Hepatocyte (in vitro differentiated cells): ENCODE results near the gene DMD. TPM values are rescaled to one million over a fixed set of nuclear protein-coding genes. Genes with fewer than 3 reads are reported as not detected.

ENCODE experiments used
- DNase-seq: peaks from one replicate; pipeline ENCODE4 v3.0.0-alpha.2; 2016; ENCODE audit warnings: low spot score
- H2AFZ ChIP-seq: fragments of 200-600 bp; sonication (generic); 2 replicates; pipeline ENCODE4 v1.6.0; 2016; ENCODE audit warnings: antibody characterized with exemption, mild to moderate bottlenecking
- H3K27ac ChIP-seq: fragments of 200-600 bp; sonication (generic); 2 replicates; pipeline ENCODE4 v1.5.1; 2016; ENCODE audit warnings: mild to moderate bottlenecking
- H3K27me3 ChIP-seq: fragments of 200-600 bp; sonication (generic); 2 replicates; pipeline ENCODE4 v1.6.1; 2016
- H3K36me3 ChIP-seq: fragments of 200-600 bp; sonication (generic); replicated peaks from 2 replicates; pipeline ENCODE4 v1.5.1; 2016; ENCODE audit warnings: low read depth; ENCODE audit not compliant: insufficient read depth
- H3K4me1 ChIP-seq: fragments of 200-600 bp; sonication (generic); 2 replicates; pipeline ENCODE4 v1.5.1; 2016; ENCODE audit warnings: mild to moderate bottlenecking, moderate library complexity; ENCODE audit not compliant: insufficient read depth
- H3K4me2 ChIP-seq: fragments of 200-600 bp; sonication (generic); 2 replicates; pipeline ENCODE4 v1.6.0; 2016
- H3K4me3 ChIP-seq: fragments of 200-600 bp; sonication (generic); 2 replicates; pipeline ENCODE4 v1.5.1; 2016; ENCODE audit warnings: mild to moderate bottlenecking
- H3K79me2 ChIP-seq: fragments of 200-600 bp; sonication (generic); 2 replicates; pipeline ENCODE4 v1.6.0; 2017; ENCODE audit warnings: mild to moderate bottlenecking
- H3K9me2 ChIP-seq: fragments of 200-600 bp; sonication (generic); replicated peaks from 2 replicates; pipeline ENCODE4 v1.6.0; 2017; ENCODE audit warnings: mild to moderate bottlenecking; ENCODE audit not compliant: insufficient read depth
- H3K9me3 ChIP-seq: fragments of 200-600 bp; sonication (generic); 2 replicates; pipeline ENCODE4 v1.5.1; 2016; ENCODE audit warnings: low read depth, mild to moderate bottlenecking
- H4K20me1 ChIP-seq: fragments of 200-600 bp; sonication (generic); 2 replicates; pipeline ENCODE4 v1.6.0; 2016; ENCODE audit warnings: mild to moderate bottlenecking; ENCODE audit not compliant: insufficient read depth, poor library complexity, severe bottlenecking
- CTCF ChIP-seq: fragments of 200-600 bp; sonication (generic); IDR thresholded peaks from 2 replicates; pipeline ENCODE4 v1.5.1; 2016; ENCODE audit warnings: antibody characterized with exemption, mild to moderate bottlenecking; ENCODE audit not compliant: poor library complexity
- EZH2 ChIP-seq: fragments of 200-600 bp; sonication (generic); IDR thresholded peaks from 2 replicates; pipeline ENCODE4 v1.6.1; 2016; ENCODE audit warnings: antibody characterized with exemption, mild to moderate bottlenecking, borderline replicate concordance
- EZH2phosphoT487 ChIP-seq: fragments of 200-600 bp; sonication (generic); IDR thresholded peaks from one replicate; pipeline ENCODE4 v1.6.1; 2018; ENCODE audit warnings: antibody characterized with exemption, mild to moderate bottlenecking, low read depth, moderate library complexity; ENCODE audit not compliant: unreplicated experiment, severe bottlenecking
- WGBS: methylation state at CpG from one replicate; pipeline ENCODE4 v1.1.6; 2016; ENCODE audit warnings: low lambda C conversion rate; ENCODE audit errors: missing lambda C conversion rate; 5-methylcytosine and 5-hydroxymethylcytosine counted together
- polyA plus RNA-seq: library from polyadenylated mRNA; unstranded; fragments of >200 nt; fragmentation: Nextera tagmentation; extraction: Ambion mirVana; gene quantifications from 2 replicates; pipeline ENCODE4 v1.2.1, GENCODE V29; 2016
- total RNA-seq: library from RNA; depleted of rRNA; stranded (reverse); fragments of >200 nt; gene quantifications from 2 replicates; pipeline ENCODE4 v1.2.3, GENCODE V29; 2014

The DMD gene
- total and polyA plus RNA-seq, 2 experiments from 2014 or later = 14.2 to 27.8 TPM

GRCh38 chrX:31572360-31572759 is 1639.0 kb downstream of the DMD start:
- WGBS = 32% methylated on average over 1 of the region's 1 CpG
- H3K79me2 ChIP-seq = no peaks in the 10 kb centered on the region
- no peak overlapping the region for H3K4me3 ChIP-seq
- H3K4me1 ChIP-seq = no peaks in the 10 kb centered on the region
- H3K36me3 ChIP-seq = no peaks in the 10 kb centered on the region
- no peaks in the 10 kb centered on the region for H3K27me3 ChIP-seq
- no peaks in the 10 kb centered on the region for H3K9me2 ChIP-seq
- no peak overlapping the region for H3K27ac ChIP-seq
- H3K9me3 ChIP-seq = peaks cover 3% of the 10 kb centered on the region
- H4K20me1 ChIP-seq = no peaks in the 10 kb centered on the region
- no peak for DNase-seq
- no peak overlapping the region for H3K4me2 ChIP-seq
- no peak overlapping the region for H2AFZ ChIP-seq
- TF ChIP-seq EZH2phosphoT487 = no peak
- TF ChIP-seq EZH2 = no peak
- TF ChIP-seq CTCF = no peak

- Histone ChIP-seq H3K79me2 (no peaks in the 10 kb centered on the region), H4K20me1 (no peaks in the 10 kb centered on the region), H3K27ac (no peak overlapping the region), H3K9me3 (peaks cover 3% of the 10 kb centered on the region), H2AFZ (no peak overlapping the region), H3K4me1 (no peaks in the 10 kb centered on the region), H3K27me3 (no peaks in the 10 kb centered on the region), H3K9me2 (no peaks in the 10 kb centered on the region), H3K36me3 (no peaks in the 10 kb centered on the region), H3K4me2 (no peak overlapping the region), H3K4me3 (no peak overlapping the region)
- no peak for TF ChIP-seq EZH2phosphoT487
- TF ChIP-seq CTCF = no peak
- no peak for TF ChIP-seq EZH2
- DNase-seq = no peak
- 57% methylated on average over 2 of the region's 2 CpGs for WGBS
Measured at GRCh38 chrX:31570658-31571057, 1640.7 kb downstream of the DMD start.

GRCh38 chrX:31563792-31564191 is 1647.6 kb downstream of the DMD start:
- Histone ChIP-seq H2AFZ (no peak overlapping the region), H3K27ac (no peak overlapping the region), H4K20me1 (no peaks in the 10 kb centered on the region), H3K36me3 (no peaks in the 10 kb centered on the region), H3K9me2 (no peaks in the 10 kb centered on the region), H3K4me1 (no peaks in the 10 kb centered on the region), H3K9me3 (peaks cover 1% of the 10 kb centered on the region), H3K27me3 (no peaks in the 10 kb centered on the region), H3K4me3 (no peak overlapping the region), H3K4me2 (no peak overlapping the region), H3K79me2 (no peaks in the 10 kb centered on the region)
- WGBS = 73% methylated on average over 3 of the region's 3 CpGs
- DNase-seq = no peak
- no peak for TF ChIP-seq CTCF
- no peak for TF ChIP-seq EZH2phosphoT487
- no peak for TF ChIP-seq EZH2

DNA sequence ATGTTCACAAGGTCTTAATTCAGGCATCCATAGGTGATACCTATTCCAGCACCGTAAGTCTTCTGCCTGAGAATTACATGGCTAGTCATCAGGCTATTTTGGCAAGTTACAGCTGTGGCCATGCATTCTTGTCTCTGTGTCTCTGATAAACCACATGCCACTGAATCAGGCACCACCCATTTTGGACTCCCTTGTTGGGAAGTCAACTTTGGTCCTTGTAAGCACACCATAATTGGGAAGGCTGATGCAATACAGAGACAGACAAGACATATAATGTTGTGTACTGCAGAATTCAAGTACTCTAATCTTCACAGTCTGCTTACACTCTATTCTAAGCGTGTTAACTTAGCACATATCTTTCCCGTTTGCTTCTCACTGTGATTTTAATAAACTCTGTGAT is 1655.8 kb downstream of the DMD start:
- no peak overlapping the region for H3K4me3 ChIP-seq
- DNase-seq = no peak
- H4K20me1 ChIP-seq = no peaks in the 10 kb centered on the region
- H3K9me2 ChIP-seq = no peaks in the 10 kb centered on the region
- no peaks in the 10 kb centered on the region for H3K36me3 ChIP-seq
- TF ChIP-seq EZH2phosphoT487 = no peak
- no peak for TF ChIP-seq EZH2
- TF ChIP-seq CTCF = no peak
- no peak overlapping the region for H3K27ac ChIP-seq
- H2AFZ ChIP-seq = no peak overlapping the region
- 81% methylated on average over 3 of the region's 3 CpGs for WGBS
- no peaks in the 10 kb centered on the region for H3K79me2 ChIP-seq
- no peaks in the 10 kb centered on the region for H3K4me1 ChIP-seq
- H3K9me3 ChIP-seq = no peaks in the 10 kb centered on the region
- no peaks in the 10 kb centered on the region for H3K27me3 ChIP-seq
- no peak overlapping the region for H3K4me2 ChIP-seq
